ENCODE measurements around the gene KCNA10.

The KCNA10 gene

DNA sequence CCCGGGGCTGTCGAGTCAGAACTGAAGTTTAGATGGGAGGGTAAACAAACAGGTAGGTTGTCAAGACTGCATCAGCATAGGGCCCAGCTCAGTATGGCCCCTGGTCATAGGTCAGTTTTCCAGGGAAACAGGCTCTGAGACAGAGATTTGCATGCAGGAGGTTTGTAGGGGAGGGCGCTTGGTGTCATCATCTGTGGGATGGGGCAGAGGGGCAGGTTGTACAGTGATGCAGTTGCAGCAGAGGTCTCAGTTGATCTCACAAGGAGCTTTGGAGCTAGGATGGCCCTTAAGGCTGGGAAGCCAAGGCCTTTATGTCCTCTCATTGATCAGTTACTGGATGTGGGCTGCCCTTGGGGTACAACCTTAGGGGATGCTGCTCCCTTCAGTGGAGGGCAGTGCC is 38.5 kb upstream of the KCNA10 start:
- in situ Hi-C loops (cut with MboI; ENCODE audit: low sequenced_read_pairs, unreplicated experiment): no loop called here
- DNase-seq (ENCODE audit: low spot score): no peak
- no peak for TF ChIP-seq CTCF (IDR thresholded peaks at IDR 0.05; ENCODE audit: borderline replicate concordance, control extremely low read depth, extremely low read depth, insufficient read depth, missing control alignments)

GRCh38 chr1:110556471-110556807 is 37.5 kb upstream of the KCNA10 start:
- DNase-seq (ENCODE audit: low spot score): peak; percentile 23
- TF ChIP-seq CTCF (IDR thresholded peaks at IDR 0.05; ENCODE audit: borderline replicate concordance, control extremely low read depth, extremely low read depth, insufficient read depth, missing control alignments): no peak
- in situ Hi-C loops (cut with MboI; ENCODE audit: low sequenced_read_pairs, unreplicated experiment): no loop called here

DNA sequence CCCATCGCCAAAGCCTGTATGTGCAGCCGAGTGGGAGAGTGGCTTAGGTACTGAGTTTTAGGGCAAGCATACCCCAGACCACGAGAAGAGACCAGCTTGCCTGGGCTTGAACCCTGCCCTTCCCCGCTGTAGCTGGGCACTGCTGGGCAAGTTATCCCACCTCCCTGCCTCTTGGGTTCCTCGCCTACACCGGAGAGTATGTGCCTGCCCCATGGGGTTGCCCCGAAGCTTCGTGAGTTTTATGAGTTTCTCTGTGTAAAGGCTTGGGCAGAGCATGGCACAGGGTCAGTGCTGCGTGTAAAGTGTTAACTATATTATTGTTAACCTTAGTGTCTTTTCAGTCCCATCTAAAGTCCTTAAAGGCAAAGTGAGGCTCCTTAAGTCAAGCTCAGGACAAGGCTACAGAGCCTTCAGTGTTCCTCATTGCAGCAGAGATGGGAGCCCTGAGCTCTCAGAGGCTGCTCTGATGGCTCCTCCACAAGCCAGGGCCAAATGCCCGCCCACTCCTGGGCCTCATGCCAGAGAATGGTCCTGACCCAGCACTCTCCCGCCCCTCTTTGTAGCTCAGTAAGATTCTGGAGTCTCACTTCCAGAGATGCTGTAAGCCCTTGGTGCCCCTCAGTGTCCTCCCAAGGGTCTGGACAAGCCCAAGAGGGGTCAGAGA is 37.0 kb upstream of the KCNA10 start:
- in situ Hi-C loops (cut with MboI; ENCODE audit: low sequenced_read_pairs, unreplicated experiment): no loop called here
- peak; percentile 23 for DNase-seq (ENCODE audit: low spot score)
- no peak for TF ChIP-seq CTCF (IDR thresholded peaks at IDR 0.05; ENCODE audit: borderline replicate concordance, control extremely low read depth, extremely low read depth, insufficient read depth, missing control alignments)

DNA sequence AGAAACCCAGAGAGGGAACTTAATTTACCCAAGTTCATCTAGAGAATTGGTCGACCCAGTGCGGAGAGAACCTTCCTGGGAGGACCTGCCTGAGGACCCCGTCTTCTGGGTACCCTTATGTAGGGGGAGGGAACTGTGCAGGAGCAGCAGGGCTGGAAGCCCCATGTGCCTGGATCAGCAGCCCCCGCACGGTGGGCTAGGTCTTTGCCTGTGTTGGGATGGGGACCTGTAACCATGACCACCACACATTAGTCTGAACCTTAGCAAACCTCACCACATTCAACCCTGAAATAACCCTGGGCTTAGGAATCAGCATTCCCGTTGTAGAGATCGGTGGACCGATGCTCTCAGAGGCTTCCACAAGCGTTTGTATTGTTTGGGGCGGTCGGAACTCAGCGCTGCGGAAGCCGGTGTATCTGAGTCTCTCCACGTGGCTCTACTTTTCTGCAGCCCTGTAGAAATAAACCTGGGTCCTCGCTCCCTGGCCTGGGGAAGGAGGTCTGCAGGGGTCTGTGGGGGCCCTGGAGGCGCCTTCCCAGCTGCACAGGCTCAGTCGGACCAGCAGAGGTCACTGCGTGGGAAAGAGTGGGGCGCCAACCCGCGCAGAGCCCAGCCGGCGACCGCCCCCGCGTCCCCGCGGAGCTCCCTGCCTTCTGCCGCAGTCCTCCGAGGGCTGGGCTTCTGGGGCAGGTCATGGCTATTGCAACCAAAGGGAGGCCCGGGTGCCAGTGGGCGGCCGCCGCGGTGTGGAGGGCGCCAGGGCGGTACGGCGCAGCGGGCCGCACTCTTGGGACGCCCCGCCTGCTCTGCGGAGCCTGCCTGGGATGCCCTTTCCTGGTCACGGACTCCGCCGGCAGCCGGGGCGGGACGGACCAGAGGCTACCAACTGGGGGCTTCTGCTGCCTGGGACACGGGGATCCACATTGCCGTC is 36.2 kb upstream of the KCNA10 start:
- TF ChIP-seq CTCF (IDR thresholded peaks at IDR 0.05; ENCODE audit: borderline replicate concordance, control extremely low read depth, extremely low read depth, insufficient read depth, missing control alignments): peak; percentile 64
- DNase-seq (ENCODE audit: low spot score): peak; percentile 79
- in situ Hi-C loops (cut with MboI; ENCODE audit: low sequenced_read_pairs, unreplicated experiment): no loop called here

GRCh38 chr1:110551278-110551809 is 32.4 kb upstream of the KCNA10 start:
- in situ Hi-C loops (cut with MboI; ENCODE audit: low sequenced_read_pairs, unreplicated experiment): no loop called here
- no peak for TF ChIP-seq CTCF (IDR thresholded peaks at IDR 0.05; ENCODE audit: borderline replicate concordance, control extremely low read depth, extremely low read depth, insufficient read depth, missing control alignments)
- DNase-seq (ENCODE audit: low spot score): no peak

GRCh38 chr1:110549831-110550230 is 30.9 kb upstream of the KCNA10 start:
- in situ Hi-C loops (cut with MboI; ENCODE audit: low sequenced_read_pairs, unreplicated experiment): no loop called here
- TF ChIP-seq CTCF (IDR thresholded peaks at IDR 0.05; ENCODE audit: borderline replicate concordance, control extremely low read depth, extremely low read depth, insufficient read depth, missing control alignments): no peak
- DNase-seq (ENCODE audit: low spot score): no peak
